GM12878 (cell line): Measurements from ENCODE around the gene STK40. TPM values are rescaled to one million over a fixed set of nuclear protein-coding genes. Genes with fewer than 3 reads are reported as not detected.

Experiments used
- CEBPZ ChIP-seq: fragments of 150-350 bp; IDR thresholded peaks from 2 replicates; pipeline ENCODE4 v1.6.1; 2016; ENCODE audit warnings: low read depth, low read length
- HDAC6 ChIP-seq: fragments of 200-600 bp; sonication (generic); IDR thresholded peaks from one replicate; pipeline ENCODE4 v1.8.0; 2017; ENCODE audit warnings: antibody characterized with exemption; ENCODE audit not compliant: unreplicated experiment
- IKZF1 ChIP-seq: fragments of 450-650 bp; conservative IDR thresholded peaks from 2 replicates; pipeline ENCODE4 v1.6.1; 2017; ENCODE audit warnings: antibody characterized with exemption, mild to moderate bottlenecking
- MXI1 ChIP-seq: fragments of 150-350 bp; IDR thresholded peaks from 2 replicates; pipeline ENCODE4 v1.6.1; 2011; ENCODE audit warnings: low read depth, mild to moderate bottlenecking, inconsistent platforms, low read length, improper control_type of control experiment
- ZBTB4 ChIP-seq: fragments of 450-650 bp; formaldehyde crosslinking; IDR thresholded peaks from 2 replicates; pipeline ENCODE4 v1.4.0; 2022; ENCODE audit warnings: mild to moderate bottlenecking, moderate library complexity
- ZSCAN29 ChIP-seq: fragments of 450-650 bp; IDR thresholded peaks from 2 replicates; pipeline ENCODE4 v1.6.1; 2017; ENCODE audit warnings: mild to moderate bottlenecking, moderate library complexity
- polyA plus RNA-seq, 11 experiments: library from polyadenylated mRNA; depleted of rRNA in 4 of 11; unstranded in 6 of 11; stranded (reverse) in 5 of 11; fragments of >200 nt; fragmentation: Nextera tagmentation in 4 of 11; fragmentation: Illumina TruSeq in 1 of 11; extraction: Ambion mirVana in 4 of 11; extraction: Trizol in 1 of 11; gene quantifications; 1 replicate in 1 of 11; 2 replicates in 10 of 11; pipeline versions ENCODE4 v1.2.1 to v1.2.3, GENCODE V29; 2011 to 2016; ENCODE audit warnings: inconsistent platforms in 2 of 11, missing spikeins in 2 of 11, low read depth in 1 of 11
- total RNA-seq, 4 experiments: library from RNA; depleted of rRNA in 3 of 4; stranded (reverse); fragments of >200 nt in 3 of 4; fragmentation: Illumina TruSeq in 1 of 4; extraction: Trizol in 1 of 4; gene quantifications; 2 replicates each; pipeline versions ENCODE4 v1.2.1 to v1.2.3, GENCODE V29; 2013 to 2021
- TF ChIP-seq, protein P1 (sequence below): fragments of 450-650 bp; IDR thresholded peaks from 2 replicates; pipeline ENCODE4 v1.6.1; 2017; ENCODE audit warnings: antibody characterized with exemption, mild to moderate bottlenecking, moderate library complexity

Gene STK40
- total and polyA plus RNA-seq, 10 of the 15 experiments (the other 5 are each of a cell fraction or from before 2014, with no cell fraction given) = 0.27 to 51.0 (median 29.5) TPM

GRCh38 chr1:36419569-36419968, 33.8 kb upstream of the STK40 start (continued):
- TF ChIP-seq CEBPZ (no peak), ZBTB4 (no peak), HDAC6 (no peak), MXI1 (no peak), ZSCAN29 (no peak), IKZF1 (no peak)
- TF ChIP-seq, protein P1, sequence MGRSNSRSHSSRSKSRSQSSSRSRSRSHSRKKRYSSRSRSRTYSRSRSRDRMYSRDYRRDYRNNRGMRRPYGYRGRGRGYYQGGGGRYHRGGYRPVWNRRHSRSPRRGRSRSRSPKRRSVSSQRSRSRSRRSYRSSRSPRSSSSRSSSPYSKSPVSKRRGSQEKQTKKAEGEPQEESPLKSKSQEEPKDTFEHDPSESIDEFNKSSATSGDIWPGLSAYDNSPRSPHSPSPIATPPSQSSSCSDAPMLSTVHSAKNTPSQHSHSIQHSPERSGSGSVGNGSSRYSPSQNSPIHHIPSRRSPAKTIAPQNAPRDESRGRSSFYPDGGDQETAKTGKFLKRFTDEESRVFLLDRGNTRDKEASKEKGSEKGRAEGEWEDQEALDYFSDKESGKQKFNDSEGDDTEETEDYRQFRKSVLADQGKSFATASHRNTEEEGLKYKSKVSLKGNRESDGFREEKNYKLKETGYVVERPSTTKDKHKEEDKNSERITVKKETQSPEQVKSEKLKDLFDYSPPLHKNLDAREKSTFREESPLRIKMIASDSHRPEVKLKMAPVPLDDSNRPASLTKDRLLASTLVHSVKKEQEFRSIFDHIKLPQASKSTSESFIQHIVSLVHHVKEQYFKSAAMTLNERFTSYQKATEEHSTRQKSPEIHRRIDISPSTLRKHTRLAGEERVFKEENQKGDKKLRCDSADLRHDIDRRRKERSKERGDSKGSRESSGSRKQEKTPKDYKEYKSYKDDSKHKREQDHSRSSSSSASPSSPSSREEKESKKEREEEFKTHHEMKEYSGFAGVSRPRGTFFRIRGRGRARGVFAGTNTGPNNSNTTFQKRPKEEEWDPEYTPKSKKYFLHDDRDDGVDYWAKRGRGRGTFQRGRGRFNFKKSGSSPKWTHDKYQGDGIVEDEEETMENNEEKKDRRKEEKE = no peak
